K562 (cell line): ENCODE measurements around the gene KIF19. TPM values are rescaled to one million over a fixed set of nuclear protein-coding genes. Genes with fewer than 3 reads are reported as not detected.

Experiments
- ATAC-seq: fragments of 200-7000 bp; cut with Tn5 transposase; 3 replicates; pipeline ENCODE4 v1.9.1; 2020; ENCODE audit warnings: moderate library complexity
- BruUV-seq: library from RNA; stranded (reverse); fragments of 400-500 nt; replicated peaks from 2 replicates; lab custom pipeline; 2021; lab: Mats Ljungman, UMichigan
- CTCF ChIA-PET: fragments of 300-600 bp; formaldehyde crosslinking; extraction: SDS; loops from one replicate; lab custom pipeline; 2021; ENCODE audit warnings: low intra/inter-chr PET ratio; lab: Yijun Ruan, JAX
- POLR2A ChIA-PET: fragments of 300-600, 350-650 bp; sonication (Branson Sonifier 250); formaldehyde crosslinking; extraction: SDS; loops from one replicate; lab custom pipeline; 2021; ENCODE audit warnings: antibody characterized with exemption, inconsistent platforms; lab: Yijun Ruan, JAX
- DNase-seq, 4 experiments: peaks; one replicate each; pipeline versions ENCODE4 v3.0.0 to v3.0.0-alpha.2; 2011 to 2018; ENCODE audit warnings: low spot score in 3 of 4, mixed read lengths in 3 of 4; ENCODE audit errors: extremely low read depth in 1 of 4
- FAIRE-seq: peaks from 2 replicates; lab custom pipeline; 2011; peaks lifted over from hg19 to GRCh38; lab: Jason Lieb, UNC
- H2AFZ ChIP-seq: 2 replicates; pipeline ENCODE4 v1.6.0; 2011; ENCODE audit warnings: low read depth, low read length, control low read depth, inconsistent platforms
- H3K27ac ChIP-seq: fragments of 200-600 bp; 3 replicates; pipeline ENCODE4 v1.8.0; 2011; ENCODE audit warnings: low read depth, mild to moderate bottlenecking, control low read depth, inconsistent platforms, low read length, moderate library complexity, mixed read lengths; ENCODE audit errors: extremely low read depth
- H3K27me3 ChIP-seq, 2 experiments: fragments of 300-600 bp in 1 of 2; 2 replicates in 1 of 2; 3 replicates in 1 of 2; pipeline versions ENCODE4 v1.6.0 to v1.8.0; 2011; ENCODE audit warnings: inconsistent platforms in 2 of 2, low read length in 2 of 2, mild to moderate bottlenecking in 1 of 2, mixed read lengths in 1 of 2, moderate library complexity in 1 of 2; ENCODE audit not compliant: control insufficient read depth in 2 of 2, insufficient read depth in 2 of 2
- H3K36me3 ChIP-seq: fragments of 300-600 bp; 3 replicates; pipeline ENCODE4 v1.8.0; 2011; ENCODE audit warnings: mild to moderate bottlenecking, low read length, inconsistent platforms; ENCODE audit not compliant: control insufficient read depth, insufficient read depth
- H3K4me1 ChIP-seq, 2 experiments: fragments of 200-600 bp in 1 of 2; replicated peaks in 1 of 2; 2 replicates in 1 of 2; 3 replicates in 1 of 2; pipeline versions ENCODE4 v1.5.1 to v1.8.0; 2011; ENCODE audit warnings: inconsistent platforms in 2 of 2, low read length in 2 of 2, mild to moderate bottlenecking in 1 of 2, mixed read lengths in 1 of 2, moderate library complexity in 1 of 2; ENCODE audit not compliant: control insufficient read depth in 2 of 2, insufficient read depth in 2 of 2
- H3K4me2 ChIP-seq: 2 replicates; pipeline ENCODE4 v1.6.1; 2011; ENCODE audit warnings: low read length, control low read depth, inconsistent platforms, mixed read lengths; ENCODE audit not compliant: insufficient read depth
- H3K4me3 ChIP-seq: fragments of 200-600 bp; sonication (generic), shearing (Covaris generic); 2 replicates; pipeline ENCODE4 v1.5.1; 2016; ENCODE audit warnings: control low read depth, inconsistent platforms
- H3K79me2 ChIP-seq: fragments of 200-600 bp; 3 replicates; pipeline ENCODE4 v1.8.0; 2011; ENCODE audit warnings: low read length, inconsistent platforms; ENCODE audit not compliant: control insufficient read depth, insufficient read depth
- H3K9ac ChIP-seq, 2 experiments: 2 replicates each; pipeline versions ENCODE4 v1.6.0 to v1.6.1; 2011; ENCODE audit warnings: low read depth in 2 of 2, low read length in 2 of 2, control low read depth in 1 of 2, inconsistent platforms in 1 of 2, mild to moderate bottlenecking in 1 of 2, mixed read lengths in 1 of 2; ENCODE audit not compliant: insufficient read depth in 1 of 2
- H3K9me1 ChIP-seq: one replicate; pipeline ENCODE4 v1.6.0; 2011; ENCODE audit warnings: inconsistent platforms, mild to moderate bottlenecking, low read length, moderate library complexity; ENCODE audit not compliant: control insufficient read depth, insufficient read depth
- H3K9me3 ChIP-seq: replicated peaks from 2 replicates; pipeline ENCODE4 v1.5.1; 2011; ENCODE audit warnings: low read depth, low read length, inconsistent platforms; ENCODE audit not compliant: control insufficient read depth, insufficient read depth
- H4K20me1 ChIP-seq: replicated peaks from 2 replicates; pipeline ENCODE4 v1.6.1; 2011; ENCODE audit warnings: low read length, inconsistent platforms, mixed read lengths; ENCODE audit not compliant: control insufficient read depth, insufficient read depth
- ADNP ChIP-seq: fragments of 200-800 bp; sonication (Bioruptor generic); IDR thresholded peaks from 2 replicates; pipeline ENCODE4 v1.6.1; 2016; ENCODE audit warnings: missing genetic modification characterization, missing compliant biosample characterization
- BHLHE40 ChIP-seq: IDR thresholded peaks from 2 replicates; pipeline ENCODE4 v1.6.1; 2011; ENCODE audit warnings: low read length, improper control_type of control experiment
- CGGBP1 ChIP-seq: fragments of 250-450 bp; sonication (Bioruptor Pico); IDR thresholded peaks from 2 replicates; pipeline ENCODE4 v1.9.0; 2021; ENCODE audit warnings: mild to moderate bottlenecking
- CREM ChIP-seq: IDR thresholded peaks from 2 replicates; pipeline ENCODE4 v1.6.1; 2014; ENCODE audit warnings: antibody characterized with exemption, low read depth
- ETV1 ChIP-seq: fragments of 450-650 bp; conservative IDR thresholded peaks from 2 replicates; pipeline ENCODE4 v1.6.1; 2016; ENCODE audit warnings: missing genetic modification characterization, control low read depth, low read depth, missing compliant biosample characterization
- FOXM1 ChIP-seq, 2 experiments: fragments of 450-650 bp in 1 of 2; sonication (generic) in 1 of 2; formaldehyde crosslinking in 1 of 2; IDR thresholded peaks; 2 replicates each; pipeline versions ENCODE4 v1.6.1 to v1.9.0; 2017 to 2022; ENCODE audit warnings: low read depth in 2 of 2, mild to moderate bottlenecking in 2 of 2, missing genetic modification reagents in 1 of 2, moderate library complexity in 1 of 2
- HNRNPUL1 ChIP-seq: fragments of 200-400 bp; formaldehyde crosslinking; IDR thresholded peaks from 2 replicates; pipeline ENCODE4 v1.6.1; 2017; ENCODE audit warnings: low read length
- HOXB6 ChIP-seq: fragments of 250-450 bp; sonication (Bioruptor Pico); IDR thresholded peaks from 2 replicates; pipeline ENCODE4 v1.5.1; 2022; ENCODE audit warnings: mild to moderate bottlenecking, borderline replicate concordance
- JUNB ChIP-seq: fragments of 450-650 bp; formaldehyde crosslinking; conservative IDR thresholded peaks from 2 replicates; pipeline ENCODE4 v1.4.0; 2020; ENCODE audit warnings: mild to moderate bottlenecking
- MBD1 ChIP-seq: fragments of 250-450 bp; sonication (Bioruptor Pico); IDR thresholded peaks from 2 replicates; pipeline ENCODE4 v1.8.0; 2022; ENCODE audit warnings: inconsistent platforms
- PKNOX1 ChIP-seq: fragments of 450-650 bp; IDR thresholded peaks from 2 replicates; pipeline ENCODE4 v1.6.1; 2016
- RB1 ChIP-seq: fragments of 450-650 bp; IDR thresholded peaks from 2 replicates; pipeline ENCODE4 v1.6.1; 2017; ENCODE audit warnings: low read depth, mild to moderate bottlenecking
- TEAD2 ChIP-seq: fragments of 450-650 bp; IDR thresholded peaks from 2 replicates; pipeline ENCODE4 v1.6.1; 2016; ENCODE audit warnings: missing genetic modification characterization, control low read depth, missing compliant biosample characterization
- ZBTB8A ChIP-seq: fragments of 450-650 bp; IDR thresholded peaks from 2 replicates; pipeline ENCODE4 v1.6.1; 2018; ENCODE audit warnings: mild to moderate bottlenecking, moderate library complexity; ENCODE audit not compliant: partially characterized antibody
- ZFP30 ChIP-seq: fragments of 250-450 bp; sonication (Bioruptor Pico); IDR thresholded peaks from 2 replicates; pipeline ENCODE4 v1.8.0; 2022; ENCODE audit warnings: moderate library complexity, mild to moderate bottlenecking, inconsistent platforms, borderline replicate concordance
- ZNF263 ChIP-seq: sonication (generic); formaldehyde crosslinking; IDR thresholded peaks from 2 replicates; pipeline ENCODE4 v1.8.0; 2022; ENCODE audit warnings: mild to moderate bottlenecking, missing genetic modification reagents, borderline replicate concordance
- ZNF785 ChIP-seq: fragments of 250-450 bp; sonication (Bioruptor Pico); IDR thresholded peaks from 2 replicates; pipeline ENCODE4 v1.4.0; 2020; ENCODE audit warnings: mild to moderate bottlenecking
- WGBS: fragments of 100-300 bp; shearing (Covaris generic); methylation state at CpG from one replicate; pipeline ENCODE4 v1.1.6; 2016; ENCODE audit warnings: low coverage, mixed read lengths; ENCODE audit not compliant: insufficient coverage; ENCODE audit errors: missing lambda C conversion rate; 5-methylcytosine and 5-hydroxymethylcytosine counted together
- in situ Hi-C: fragments of 300-500 bp; cut with MboI; formaldehyde crosslinking; loops from 4 replicates; pipeline ENCODE4 v1.15.0; 2018; ENCODE audit warnings: inconsistent platforms, mixed read lengths
- intact Hi-C: fragments of 100-400 bp; cut with micrococcal nuclease; formaldehyde crosslinking; loops from 2 replicates; pipeline ENCODE4 v1.14.2; 2022
- polyA plus RNA-seq, 8 experiments: library from polyadenylated mRNA; depleted of rRNA in 4 of 8; stranded (reverse) in 5 of 8; unstranded in 3 of 8; fragments of >200 nt; fragmentation: Nextera tagmentation in 2 of 8; fragmentation: Illumina TruSeq in 1 of 8; extraction: Ambion mirVana in 2 of 8; extraction: Trizol in 1 of 8; gene quantifications; 2 replicates each; pipeline versions ENCODE4 v1.2.1 to v1.2.3, GENCODE V29; 2011 to 2014; ENCODE audit warnings: inconsistent platforms in 1 of 8, missing spikeins in 1 of 8
- total RNA-seq, 7 experiments: library from RNA; depleted of rRNA in 6 of 7; stranded (reverse); fragments of >200 nt in 6 of 7; fragmentation: Illumina TruSeq in 2 of 7; extraction: Trizol in 2 of 7; gene quantifications; 2 replicates each; pipeline versions ENCODE4 v1.2.1 to v1.2.3, GENCODE V29; 2011 to 2021; ENCODE audit warnings: low replicate concordance in 1 of 7

Gene KIF19
- total and polyA plus RNA-seq, 9 of the 15 experiments (the other 6 are each of a cell fraction or from before 2014, with no cell fraction given), result 0.10 TPM; not detected in 8

GRCh38 chr17:74303305-74303704 is 22.7 kb upstream of the KIF19 start:
- WGBS, result 3% methylated on average over 8 of the region's 8 CpGs
- FAIRE-seq, result no peak

More at GRCh38 chr17:74303305-74303704, 22.7 kb upstream of the KIF19 start:
- Histone ChIP-seq H3K4me3 (no peak overlapping the region), H3K9me1 (no peaks in the 10 kb centered on the region), H3K4me2 (no peak overlapping the region), H4K20me1 (no peaks in the 10 kb centered on the region), H3K27me3 (no peaks in the 10 kb centered on the region), H3K4me1 (peaks cover 3 to 7% of the 10 kb centered on the region in 2 experiments; a peak in 3 of 5 replicates), H3K36me3 (no peaks in the 10 kb centered on the region), H3K9me3 (peaks cover 3% of the 10 kb centered on the region; the same call in 1 of the 2 replicates), H3K79me2 (no peaks in the 10 kb centered on the region), H3K27ac (no peak overlapping the region), H3K9ac (no peak overlapping the region; a peak in 1 of 4 replicates), H2AFZ (no peak overlapping the region)
- intact Hi-C loops (loop anchor here (5.0 kb wide), 1 partner anchor 299 kb away; no protein-coding TSS in a partner anchor), in situ Hi-C loops (loop anchor here (5.0 kb wide), 1 partner anchor 44 kb away; no protein-coding TSS in a partner anchor)
- DNase-seq (no peak), ATAC-seq (no peak)
- ChIA-PET POLR2A (interaction anchor here (0.5 to 1.4 kb wide), 3 partner anchors 16 to 274 kb away, joined by 3 to 4 read pairs (median 3); no protein-coding TSS in a partner anchor), CTCF (interaction anchor here (0.8 kb wide), 1 partner anchor 57 kb away, joined by 3 read pairs; no protein-coding TSS in a partner anchor)
- no TSS peak for BruUV-seq
- no peak for TF ChIP-seq BHLHE40
- no peak for TF ChIP-seq ZNF785 (CRISPR knock-in tag)
- TF ChIP-seq HOXB6 (CRISPR knock-in tag), result no peak
- TF ChIP-seq HNRNPUL1, result no peak
- no peak for TF ChIP-seq RB1
- TF ChIP-seq ZFP30 (CRISPR knock-in tag), result no peak
- TF ChIP-seq ZBTB8A, result no peak
- TF ChIP-seq CGGBP1, result no peak
- TF ChIP-seq MBD1 (CRISPR knock-in tag), result no peak
- no peak for TF ChIP-seq ETV1
- TF ChIP-seq FOXM1 (IDR thresholded peaks at IDR 0.05; ENCODE audit: low read depth), result no peak
- TF ChIP-seq FOXM1 (CRISPR knock-in tag; IDR thresholded peaks at IDR 0.05; ENCODE audit: low read depth), result no peak
- TF ChIP-seq PKNOX1, result no peak
- no peak for TF ChIP-seq TEAD2 (tag)
- no peak for TF ChIP-seq JUNB (CRISPR knock-in tag)
- no peak for TF ChIP-seq CREM
- no peak for TF ChIP-seq ADNP (tag)
- no peak for TF ChIP-seq ZNF263 (CRISPR knock-in tag)
